Measurements from ENCODE around the gene TFRC. TPM values are rescaled to one million over a fixed set of nuclear protein-coding genes. Genes with fewer than 3 reads are reported as not detected.

TFRC gene
- total and polyA plus RNA-seq, 9 donors, result 26.1 to 348 (median 106) TPM

- Histone ChIP-seq H3K36me3 (no peaks in the 10 kb centered on the region), H3K4me3 (no peak overlapping the region), H3K4me1 (ENCODE audit: insufficient read depth) (no peaks in the 10 kb centered on the region), H3K27me3 (no peaks in the 10 kb centered on the region), H3K9me3 (no peaks in the 10 kb centered on the region), H3K27ac (no peak overlapping the region)
- no peak for DNase-seq
- WGBS, 3 donors, result 76 to 89% (median 81%) methylated on average over 5 of the region's 5 CpGs
- TF ChIP-seq EP300 (IDR thresholded peaks at IDR 0.05) (no peak), CTCF (IDR thresholded peaks at IDR 0.05) (no peak), POLR2A (IDR thresholded peaks at IDR 0.05) (no peak)
- intact Hi-C loops (cut with DNase I), result no loop called here
These were observed 15.7 kb upstream of the TFRC start for GRCh38 chr3:196097373-196098154.

DNA sequence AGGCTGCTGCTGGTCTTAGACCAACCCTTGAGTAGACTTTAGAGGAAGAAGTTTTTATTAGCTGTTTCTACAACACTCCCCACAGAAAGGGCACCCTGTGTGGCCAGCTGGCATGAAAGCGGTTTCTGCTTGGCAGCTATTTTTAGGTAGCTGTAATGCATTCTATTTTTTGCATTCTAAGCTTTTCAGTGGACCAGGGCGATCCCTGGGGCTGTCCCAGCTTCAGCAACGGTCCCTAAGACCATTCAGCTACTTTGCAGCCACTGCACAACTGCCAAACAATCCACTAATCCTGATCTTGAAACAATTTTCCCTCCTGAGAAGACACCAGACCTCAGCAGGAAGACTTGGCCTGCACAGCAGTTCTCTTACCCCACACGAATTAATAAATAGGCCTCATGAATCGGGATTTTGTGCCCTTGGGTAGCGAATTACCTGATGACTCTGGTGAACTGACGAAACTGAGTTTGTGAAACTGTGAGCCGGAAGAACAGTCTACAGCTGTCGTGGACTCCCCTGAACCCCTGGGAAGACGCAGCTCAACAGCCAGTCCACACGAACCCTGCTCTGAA, 14.6 kb upstream of the TFRC start:
- TF ChIP-seq EP300 (IDR thresholded peaks at IDR 0.05) (no peak), POLR2A (IDR thresholded peaks at IDR 0.05) (no peak), CTCF (IDR thresholded peaks at IDR 0.05) (no peak)
- Histone ChIP-seq H3K27me3 (no peaks in the 10 kb centered on the region), H3K9me3 (no peaks in the 10 kb centered on the region), H3K27ac (no peak overlapping the region), H3K4me3 (no peak overlapping the region), H3K36me3 (no peaks in the 10 kb centered on the region), H3K4me1 (ENCODE audit: insufficient read depth) (no peaks in the 10 kb centered on the region)
- intact Hi-C loops (cut with DNase I), result no loop called here
- no peak for DNase-seq
- WGBS, 3 donors, result 68 to 74% (median 73%) methylated on average over 11 of the region's 11 CpGs

GRCh38 chr3:196093317-196094111, 11.6 kb upstream of the TFRC start:
- H3K36me3 ChIP-seq, result no peaks in the 10 kb centered on the region
- no peaks in the 10 kb centered on the region for H3K9me3 ChIP-seq
- TF ChIP-seq EP300 (IDR thresholded peaks at IDR 0.05), result no peak
- no peak for TF ChIP-seq POLR2A (IDR thresholded peaks at IDR 0.05)
- TF ChIP-seq CTCF (IDR thresholded peaks at IDR 0.05), result no peak
- no peak overlapping the region for H3K4me3 ChIP-seq
- peak in 1 of 5 donors; percentile 27 for DNase-seq
- no peak overlapping the region for H3K27ac ChIP-seq
- WGBS, 3 donors, result 57 to 66% (median 63%) methylated on average over 7 of the region's 7 CpGs
- intact Hi-C loops (cut with DNase I), result no loop called here
- no peaks in the 10 kb centered on the region for H3K4me1 ChIP-seq (ENCODE audit: insufficient read depth)
- no peaks in the 10 kb centered on the region for H3K27me3 ChIP-seq

GRCh38 chr3:196087906-196088305, 6.0 kb upstream of the TFRC start:
- H3K4me3 ChIP-seq, result no peak overlapping the region
- TF ChIP-seq EP300 (IDR thresholded peaks at IDR 0.05) (no peak), CTCF (IDR thresholded peaks at IDR 0.05) (no peak), POLR2A (IDR thresholded peaks at IDR 0.05) (no peak)
- DNase-seq, result no peak
- intact Hi-C loops (cut with DNase I), result no loop called here
- H3K27me3 ChIP-seq, result no peaks in the 10 kb centered on the region
- no peaks in the 10 kb centered on the region for H3K4me1 ChIP-seq (ENCODE audit: insufficient read depth)
- H3K36me3 ChIP-seq, result no peaks in the 10 kb centered on the region
- no peaks in the 10 kb centered on the region for H3K9me3 ChIP-seq
- 72 to 78% (median 77%) methylated on average over 5 of the region's 5 CpGs for whole genome bisulfite sequencing, 3 donors
- no peak overlapping the region for H3K27ac ChIP-seq

Data from ovary (tissue), 9 donors.